CD4-positive, alpha-beta T cell treated with Interleukin-17A for 1 hour (primary cell): ENCODE data around the gene BRD3OS.
"Not testable (repeated sequence)": the region's sequence is repeated elsewhere in the genome, so short reads cannot be mapped to it uniquely, and the experiment has no call there.

Source experiments
- DNase-seq: peaks from one replicate; pipeline ENCODE4 v3.0.0-alpha.2; 2020

BRD3OS gene

GRCh38 chr9:134066526-134066912, 41.2 kb downstream of the BRD3OS start:
- peak; percentile 14 for DNase-seq

GRCh38 chr9:134066913-134067851, 41.9 kb downstream of the BRD3OS start:
- peak; percentile 61 for DNase-seq

- DNase-seq, result peak; percentile 86
These were observed 42.8 kb downstream of the BRD3OS start, which contains the start of gene BRD3 for GRCh38 chr9:134067904-134068743. BRD3 (minus strand) TSS chr9:134068026; CDS start chr9:134053477, 14,549 bp downstream.

- DNase-seq, result no peak
These were observed 43.6 kb downstream of the BRD3OS start for GRCh38 chr9:134068744-134069479.

- no peak for DNase-seq
These were observed 44.5 kb downstream of the BRD3OS start for GRCh38 chr9:134069480-134070399.

- no peak for DNase-seq
These were observed 45.9 kb downstream of the BRD3OS start for GRCh38 chr9:134071149-134071548.

GRCh38 chr9:134072683-134073082, 47.4 kb downstream of the BRD3OS start:
- DNase-seq, result not testable (repeated sequence)

GRCh38 chr9:134073500-134073899, 48.2 kb downstream of the BRD3OS start:
- DNase-seq, result no peak

GRCh38 chr9:134075689-134076088, 50.4 kb downstream of the BRD3OS start:
- not testable (repeated sequence) for DNase-seq

GRCh38 chr9:134076644-134077043, 51.4 kb downstream of the BRD3OS start:
- no peak for DNase-seq
